ENCODE results near the gene SCARB1.
"Not testable (repeated sequence)": the region's sequence is repeated elsewhere in the genome, so short reads cannot be mapped to it uniquely, and the experiment has no call there.

Gene SCARB1, protein sequence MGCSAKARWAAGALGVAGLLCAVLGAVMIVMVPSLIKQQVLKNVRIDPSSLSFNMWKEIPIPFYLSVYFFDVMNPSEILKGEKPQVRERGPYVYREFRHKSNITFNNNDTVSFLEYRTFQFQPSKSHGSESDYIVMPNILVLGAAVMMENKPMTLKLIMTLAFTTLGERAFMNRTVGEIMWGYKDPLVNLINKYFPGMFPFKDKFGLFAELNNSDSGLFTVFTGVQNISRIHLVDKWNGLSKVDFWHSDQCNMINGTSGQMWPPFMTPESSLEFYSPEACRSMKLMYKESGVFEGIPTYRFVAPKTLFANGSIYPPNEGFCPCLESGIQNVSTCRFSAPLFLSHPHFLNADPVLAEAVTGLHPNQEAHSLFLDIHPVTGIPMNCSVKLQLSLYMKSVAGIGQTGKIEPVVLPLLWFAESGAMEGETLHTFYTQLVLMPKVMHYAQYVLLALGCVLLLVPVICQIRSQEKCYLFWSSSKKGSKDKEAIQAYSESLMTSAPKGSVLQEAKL

DNA sequence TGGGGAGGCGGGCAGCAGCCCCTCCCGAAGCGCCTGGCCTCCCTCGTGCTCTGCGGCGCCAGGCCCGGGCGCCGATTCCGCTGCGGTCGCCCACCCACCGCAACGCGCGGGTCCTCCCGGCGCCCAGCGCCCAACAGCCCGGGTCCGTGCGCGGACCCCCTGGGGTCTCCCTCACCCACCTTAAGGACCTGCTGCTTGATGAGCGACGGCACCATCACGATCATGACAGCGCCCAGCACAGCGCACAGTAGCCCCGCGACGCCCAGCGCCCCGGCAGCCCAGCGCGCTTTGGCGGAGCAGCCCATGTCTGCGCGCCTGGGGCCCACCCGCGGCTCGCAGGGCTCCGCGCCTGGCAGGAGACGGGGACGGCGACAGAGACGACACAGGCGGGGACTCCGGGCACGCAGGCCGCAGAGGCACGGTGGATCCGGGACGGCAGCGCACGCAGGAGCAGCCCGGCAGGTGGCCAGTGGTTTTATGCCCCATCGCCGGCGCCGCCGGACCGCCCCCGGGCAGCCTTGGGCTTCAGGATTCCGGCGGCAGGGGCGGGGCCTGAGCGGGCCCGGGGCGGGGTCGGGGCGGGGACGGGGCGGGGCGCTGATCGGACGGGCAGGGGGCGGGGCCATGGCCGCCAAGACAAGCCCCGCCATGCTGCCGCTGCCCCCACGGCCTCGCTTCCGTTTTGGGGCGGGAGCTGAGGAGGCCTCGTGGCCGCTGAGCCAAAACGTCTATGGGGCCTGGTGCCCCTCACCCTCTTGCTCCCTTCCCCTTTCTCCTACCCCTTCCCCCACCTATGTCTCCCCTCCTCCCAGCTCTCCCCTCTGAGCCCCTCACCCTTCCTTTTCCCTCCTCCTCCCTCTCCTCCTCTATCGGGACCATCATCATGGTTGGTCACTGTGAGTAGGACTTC is at the start of gene SCARB1:
Gene SCARB1, minus strand, starts transcription at position 449 of the 910 bp plus-strand sequence. Its CDS starts 144 bp downstream, at position 305.
- peak; percentile 98 for DNase-seq (ENCODE audit: low spot score)
- no peak for FAIRE-seq

DNA sequence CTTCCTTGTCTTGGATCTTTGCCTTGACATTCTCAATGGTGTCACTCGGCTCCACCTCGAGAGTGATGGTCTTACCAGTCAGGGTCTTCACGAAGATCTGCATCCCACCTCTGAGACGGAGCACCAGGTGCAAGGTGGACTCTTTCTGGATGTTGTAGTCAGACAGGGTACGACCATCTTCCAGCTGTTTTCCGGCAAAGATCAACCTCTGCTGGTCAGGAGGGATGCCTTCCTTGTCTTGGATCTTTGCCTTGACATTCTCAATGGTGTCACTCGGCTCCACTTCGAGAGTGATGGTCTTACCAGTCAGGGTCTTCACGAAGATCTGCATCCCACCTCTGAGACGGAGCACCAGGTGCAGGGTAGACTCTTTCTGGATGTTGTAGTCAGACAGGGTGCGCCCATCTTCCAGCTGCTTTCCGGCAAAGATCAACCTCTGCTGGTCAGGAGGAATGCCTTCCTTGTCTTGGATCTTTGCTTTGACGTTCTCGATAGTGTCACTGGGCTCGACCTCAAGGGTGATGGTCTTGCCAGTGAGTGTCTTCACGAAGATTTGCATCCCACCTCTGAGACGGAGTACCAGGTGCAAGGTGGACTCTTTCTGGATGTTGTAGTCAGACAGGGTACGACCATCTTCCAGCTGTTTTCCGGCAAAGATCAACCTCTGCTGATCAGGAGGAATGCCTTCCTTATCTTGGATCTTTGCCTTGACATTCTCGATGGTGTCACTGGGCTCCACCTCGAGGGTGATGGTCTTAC is 49.0 kb upstream of the SCARB1 start:
- not testable (repeated sequence) for FAIRE-seq; DNase-seq (ENCODE audit: low spot score)

DNA sequence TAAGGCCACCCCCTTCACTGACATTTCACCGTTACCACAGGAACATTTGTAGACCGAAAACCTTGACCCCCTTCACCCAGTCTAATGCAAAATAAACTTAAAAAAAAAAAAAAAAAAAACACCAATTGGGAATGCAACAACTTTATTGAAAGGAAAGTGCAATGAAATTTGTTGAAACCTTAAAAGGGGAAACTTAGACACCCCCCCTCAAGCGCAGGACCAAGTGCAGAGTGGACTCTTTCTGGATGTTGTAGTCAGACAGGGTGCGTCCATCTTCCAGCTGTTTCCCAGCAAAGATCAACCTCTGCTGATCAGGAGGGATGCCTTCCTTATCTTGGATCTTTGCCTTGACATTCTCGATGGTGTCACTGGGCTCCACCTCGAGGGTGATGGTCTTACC is 47.9 kb upstream of the SCARB1 start:
- DNase-seq (ENCODE audit: low spot score); FAIRE-seq: not testable (repeated sequence)

DNA sequence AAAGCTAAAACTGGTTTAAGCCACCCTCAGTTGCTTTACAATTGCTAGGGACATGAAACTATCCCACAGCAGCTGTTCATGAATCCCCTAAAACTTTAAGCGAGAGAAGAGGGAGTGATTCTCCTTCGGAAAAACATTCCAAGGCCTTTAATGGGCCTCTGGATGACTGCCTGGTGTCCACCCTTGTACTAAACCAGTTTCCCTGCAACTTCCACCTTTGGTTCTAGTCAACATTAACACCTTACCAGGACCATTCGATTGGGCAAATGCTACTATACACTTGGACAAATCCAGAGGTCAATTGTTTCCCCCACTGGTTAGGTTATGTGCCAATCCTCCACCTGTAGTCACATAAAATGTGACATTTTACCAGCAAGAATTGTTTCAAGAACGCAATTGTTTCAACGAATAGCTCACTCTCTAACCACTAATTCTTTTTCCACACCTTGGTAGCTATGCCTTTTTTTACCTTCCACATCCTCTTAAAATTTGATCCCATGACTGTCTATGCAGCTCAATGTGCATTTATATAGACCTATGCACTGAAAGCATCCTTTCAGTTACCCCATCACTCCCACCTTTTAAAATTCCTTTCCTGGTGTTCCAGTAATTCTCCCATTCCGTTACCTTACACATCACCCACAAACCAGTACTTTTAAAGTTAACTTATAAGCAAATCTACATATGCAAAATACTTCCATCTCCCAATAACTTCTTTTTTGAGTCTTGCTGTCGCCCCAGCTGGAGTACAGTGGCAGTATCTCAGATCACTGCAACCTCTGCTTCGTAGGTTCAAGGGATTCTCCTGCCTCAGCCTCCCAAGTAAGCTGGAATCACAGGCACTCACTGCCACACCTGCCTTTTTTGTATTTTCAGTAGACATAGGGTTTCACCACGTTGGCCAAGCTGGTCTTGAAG is 47.2 kb upstream of the SCARB1 start:
- FAIRE-seq (no peak), DNase-seq (ENCODE audit: low spot score) (no peak)

DNA sequence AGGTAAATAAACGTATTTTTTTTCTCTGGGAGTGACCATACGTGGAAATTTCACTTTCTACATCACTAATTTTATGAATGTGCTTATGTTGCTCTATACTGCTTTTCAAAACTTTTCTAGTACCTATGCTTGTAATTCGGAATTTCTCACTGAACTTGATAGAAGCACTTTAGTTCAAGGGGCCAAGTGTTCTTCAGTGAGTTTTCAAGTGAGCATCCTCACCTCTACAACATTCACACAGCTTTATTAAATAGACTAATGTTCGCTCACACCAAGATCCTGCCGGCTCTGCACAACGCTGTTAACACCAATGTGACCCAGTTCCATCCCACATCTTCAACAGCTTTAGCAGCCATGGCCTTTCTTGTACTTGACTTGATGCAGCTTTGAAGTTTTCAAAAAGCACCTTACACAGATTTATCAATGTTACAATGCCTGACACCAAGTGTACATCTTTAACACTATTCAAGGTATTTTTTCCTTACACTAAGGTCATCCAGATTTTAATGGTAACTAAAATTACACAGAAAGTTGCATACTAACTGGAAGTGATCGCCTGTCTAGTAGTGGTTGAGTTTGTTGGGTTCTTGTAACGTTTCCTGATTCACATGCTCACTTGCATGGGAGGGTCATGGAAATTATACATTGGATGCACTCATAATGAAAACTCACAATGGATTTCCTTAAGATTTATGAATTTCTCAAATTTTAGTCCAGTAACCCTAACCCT is 46.3 kb upstream of the SCARB1 start:
- DNase-seq (ENCODE audit: low spot score) (no peak), FAIRE-seq (no peak)

DNA sequence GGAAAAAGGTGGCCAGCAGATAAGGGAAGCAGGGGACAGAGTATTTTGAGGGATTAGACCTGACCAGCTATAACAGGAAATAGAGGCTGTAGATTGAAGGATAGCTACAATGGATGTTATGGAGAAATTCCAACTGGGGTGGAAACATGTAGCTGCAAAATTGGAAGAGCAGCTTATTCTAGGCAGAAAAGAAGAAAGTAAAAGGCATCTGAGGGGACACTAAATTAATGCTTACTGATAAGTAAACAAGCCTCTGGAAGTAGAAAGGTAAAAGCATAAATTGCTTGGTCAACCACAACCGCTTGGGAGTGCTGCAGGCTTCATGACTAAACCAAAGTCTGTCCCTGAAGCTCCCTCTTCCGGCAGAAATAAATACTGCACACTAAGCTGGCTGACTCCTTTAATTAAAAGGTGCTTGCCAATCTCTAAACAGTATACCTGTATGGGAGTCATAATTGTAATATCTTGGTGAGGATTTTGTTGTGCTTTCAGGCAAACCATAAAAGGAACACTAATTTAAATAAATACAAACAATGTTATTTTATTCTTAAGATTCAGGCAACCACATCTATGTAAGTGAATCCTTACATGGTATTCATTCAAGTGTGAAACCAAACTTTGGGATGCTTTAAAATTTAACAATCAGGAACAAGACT is 43.1 kb upstream of the SCARB1 start:
- DNase-seq (ENCODE audit: low spot score), result peak; percentile 80
- no peak for FAIRE-seq

DNA sequence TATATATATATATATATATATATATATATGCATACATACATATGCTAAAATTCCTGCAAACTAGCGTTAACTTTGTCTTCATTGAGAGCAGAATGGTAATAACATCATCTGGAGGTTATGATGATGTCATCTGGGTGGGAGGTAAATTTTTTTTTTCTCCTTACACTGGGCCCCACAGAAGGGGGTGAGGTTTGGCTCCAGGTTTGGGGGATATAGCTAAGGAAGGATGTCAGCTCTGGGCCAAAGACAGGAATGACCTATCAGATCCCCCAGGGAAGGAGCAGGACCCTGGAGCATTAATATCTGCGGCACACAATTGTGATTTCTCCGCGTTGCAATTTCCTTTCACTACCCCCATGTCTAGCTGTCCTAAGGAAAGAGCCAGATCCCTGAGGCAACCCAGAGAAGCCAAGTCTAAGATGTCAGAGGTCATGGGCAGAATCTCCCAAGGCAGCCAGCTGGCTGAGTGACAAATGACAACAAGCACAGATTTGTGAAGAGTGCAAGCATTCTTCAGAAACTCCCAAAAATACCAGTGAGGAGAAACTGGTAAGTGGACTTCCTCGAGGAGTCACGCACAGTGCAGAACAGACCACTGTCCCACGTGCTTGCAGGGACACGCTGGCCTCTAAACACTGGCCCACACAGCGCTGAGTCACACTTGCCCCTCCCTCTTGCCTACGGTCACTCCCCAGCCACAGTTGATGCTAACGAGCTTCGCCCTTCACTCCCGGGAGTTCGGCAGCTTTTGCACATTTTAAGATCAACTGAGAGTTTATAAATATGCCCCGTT is 40.8 kb upstream of the SCARB1 start:
- DNase-seq (ENCODE audit: low spot score) (peak; percentile 79), FAIRE-seq (no peak)

DNA sequence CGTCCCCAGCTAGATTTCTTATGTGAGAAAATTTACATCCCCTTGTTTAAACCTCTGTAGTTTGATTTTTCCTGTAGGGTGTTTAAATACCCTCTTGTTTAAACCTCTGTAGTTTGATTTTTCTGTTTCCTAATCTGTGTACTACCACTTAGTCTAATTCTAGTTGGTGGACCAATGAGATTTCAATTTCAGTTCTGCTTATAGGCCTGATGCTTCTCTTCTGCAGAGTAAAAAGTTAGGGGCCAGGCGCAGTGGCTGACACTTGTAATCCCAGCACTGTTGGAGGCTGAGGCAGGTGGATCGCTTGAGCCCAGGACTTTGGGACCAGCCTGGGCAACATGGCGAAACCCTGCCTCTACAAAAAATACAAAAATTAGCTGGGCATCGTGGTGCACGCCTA is 39.3 kb upstream of the SCARB1 start:
- DNase-seq (ENCODE audit: low spot score) (no peak), FAIRE-seq (no peak)

DNA sequence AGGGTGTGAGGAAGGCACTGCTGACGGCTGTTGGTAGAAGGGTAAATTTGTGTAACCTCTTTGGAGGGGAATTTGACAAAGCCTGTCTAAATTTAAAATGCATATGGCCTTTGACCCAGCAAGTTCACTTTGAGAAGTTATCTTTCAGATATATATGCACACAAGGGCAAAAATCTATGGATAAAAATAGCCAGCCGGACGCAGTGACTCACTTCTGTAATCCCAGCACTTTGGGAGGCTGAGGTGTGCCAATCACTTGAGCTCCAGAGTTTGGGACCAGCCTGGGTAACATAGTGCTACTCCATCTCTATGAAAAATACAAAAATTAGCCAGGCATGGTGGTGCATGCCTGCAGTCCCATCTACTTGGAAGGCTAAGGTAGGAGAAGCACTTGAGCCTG is 37.3 kb upstream of the SCARB1 start:
- no peak for DNase-seq (ENCODE audit: low spot score)
- no peak for FAIRE-seq

DNA sequence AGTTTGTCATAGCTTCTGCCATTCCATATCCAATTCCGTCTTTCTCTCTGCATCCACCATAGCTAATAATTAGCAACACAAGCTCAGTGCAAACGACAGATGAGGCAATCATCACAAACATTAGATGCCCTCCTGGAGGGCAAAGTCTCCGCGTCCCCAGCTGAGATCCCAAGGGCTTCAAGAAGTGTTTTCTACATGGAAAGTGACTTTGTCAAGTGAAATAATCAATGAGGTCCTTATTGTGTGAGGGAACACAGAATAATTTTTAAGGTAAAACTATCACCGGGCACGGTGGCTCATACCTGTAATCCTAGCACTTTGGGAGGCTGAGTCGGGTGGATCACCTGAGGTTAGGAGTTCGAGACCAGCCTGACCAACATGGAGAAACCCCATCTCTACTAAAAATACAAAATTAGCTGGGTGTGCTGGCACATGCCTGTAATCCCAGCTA is 36.7 kb upstream of the SCARB1 start:
- not testable (repeated sequence) for DNase-seq (ENCODE audit: low spot score); FAIRE-seq

DNA sequence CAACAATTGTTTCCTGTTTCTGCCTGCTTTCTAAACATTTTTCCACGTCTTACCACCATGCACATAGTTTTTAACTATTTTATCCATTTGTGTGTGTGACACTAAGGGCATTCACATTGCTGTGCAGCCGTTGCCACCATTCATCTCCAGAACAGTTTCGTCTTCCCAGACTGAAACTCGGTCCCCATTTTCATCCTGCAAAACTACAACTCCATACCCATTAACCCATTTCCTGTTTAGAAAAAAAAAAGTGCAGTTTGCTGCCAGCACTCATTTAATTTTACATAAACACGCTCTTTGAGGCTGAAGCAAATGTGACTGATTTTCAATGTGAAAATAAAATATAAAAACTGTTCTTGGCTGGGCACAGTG is 35.2 kb upstream of the SCARB1 start:
- FAIRE-seq (no peak), DNase-seq (ENCODE audit: low spot score) (no peak)

DNA sequence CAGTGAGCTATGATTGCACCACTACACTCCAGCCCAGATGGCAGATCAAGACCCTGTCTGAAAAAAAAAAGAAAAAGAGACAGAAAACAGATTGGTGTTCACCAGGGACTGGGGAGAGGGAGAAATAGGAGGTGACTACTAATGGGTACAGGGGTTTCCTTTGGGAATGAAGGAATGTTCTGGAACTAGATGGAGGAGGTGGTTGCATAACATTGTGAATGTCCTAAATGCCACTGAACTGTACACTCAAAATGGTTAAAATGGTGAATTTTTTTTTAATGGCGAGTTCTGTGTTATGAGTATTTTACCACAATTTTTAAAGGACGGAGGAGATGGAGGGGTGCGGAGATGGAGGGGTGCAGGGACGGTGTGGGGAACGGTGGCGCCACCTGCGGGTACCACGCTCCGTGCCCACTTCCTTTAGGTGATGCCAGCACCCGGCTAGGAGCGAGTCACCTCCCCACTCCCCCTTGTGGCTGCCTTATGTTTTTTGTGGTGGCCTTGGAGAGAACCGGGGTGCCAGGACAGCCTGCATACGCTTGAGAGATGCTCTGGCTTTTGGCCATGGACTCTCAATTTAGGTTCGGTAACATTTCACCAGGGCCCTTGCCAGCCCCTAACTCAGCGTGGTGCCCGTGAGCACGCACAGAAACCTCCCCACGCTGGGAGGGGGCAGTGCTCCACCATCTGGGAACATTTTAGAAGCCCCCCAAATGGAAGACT is 34.7 kb upstream of the SCARB1 start:
- DNase-seq (ENCODE audit: low spot score) (peak; percentile 61), FAIRE-seq (no peak)

DNA sequence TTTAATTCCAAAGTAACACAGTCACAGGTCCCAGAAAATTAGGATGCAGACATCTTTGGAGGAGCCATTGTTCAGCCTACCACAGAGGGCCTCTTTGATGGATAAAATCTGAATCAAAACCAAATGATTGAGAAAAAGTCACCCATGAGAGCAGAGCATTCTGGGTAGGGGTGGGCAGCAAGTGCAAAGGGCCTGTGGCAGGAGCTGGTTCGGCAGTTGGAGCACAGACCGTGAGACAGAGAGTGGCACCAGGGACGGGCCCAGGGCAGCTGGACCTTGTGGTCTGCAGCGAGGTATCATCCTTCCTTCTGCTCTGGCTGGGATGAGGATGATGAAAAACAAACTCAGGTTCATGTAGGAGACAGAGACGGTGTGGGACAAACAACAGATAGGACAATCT is 32.8 kb upstream of the SCARB1 start:
- no peak for DNase-seq (ENCODE audit: low spot score)
- FAIRE-seq, result no peak

DNA sequence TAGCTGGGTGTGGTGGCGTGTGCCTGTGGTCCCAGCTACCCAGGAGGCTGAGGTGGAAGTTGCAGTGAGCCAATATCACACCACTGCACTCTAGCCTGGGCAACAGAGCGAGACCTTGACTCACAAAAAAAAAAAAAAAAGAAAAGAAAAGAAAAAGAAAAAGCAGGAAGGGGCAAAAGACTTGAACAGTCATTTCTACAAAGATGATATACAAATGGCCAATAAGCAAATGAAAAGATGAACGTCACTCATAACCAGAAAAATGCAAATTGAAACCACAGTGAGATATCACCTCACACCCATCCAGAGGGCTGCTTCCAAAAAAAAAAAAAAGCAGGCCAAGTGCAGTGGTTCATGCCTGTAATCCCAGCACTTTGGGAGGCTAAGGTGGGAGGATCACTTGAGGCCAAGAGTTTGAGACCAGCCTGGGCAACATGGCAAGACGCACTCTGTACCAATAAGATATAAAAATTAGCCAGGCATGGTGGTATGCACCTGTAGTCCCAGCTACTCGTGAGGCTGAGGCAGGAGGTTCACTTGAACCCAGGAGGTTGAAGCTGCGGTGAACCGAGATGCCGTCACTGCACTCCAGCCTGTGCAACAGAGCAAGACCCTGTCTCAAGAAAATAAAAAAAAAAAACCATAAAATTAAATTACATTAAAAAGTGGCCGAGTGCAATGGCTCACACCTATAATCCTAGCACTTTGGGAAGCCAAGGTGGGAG is 30.3 kb upstream of the SCARB1 start:
- DNase-seq (ENCODE audit: low spot score) (no peak), FAIRE-seq (no peak)

DNA sequence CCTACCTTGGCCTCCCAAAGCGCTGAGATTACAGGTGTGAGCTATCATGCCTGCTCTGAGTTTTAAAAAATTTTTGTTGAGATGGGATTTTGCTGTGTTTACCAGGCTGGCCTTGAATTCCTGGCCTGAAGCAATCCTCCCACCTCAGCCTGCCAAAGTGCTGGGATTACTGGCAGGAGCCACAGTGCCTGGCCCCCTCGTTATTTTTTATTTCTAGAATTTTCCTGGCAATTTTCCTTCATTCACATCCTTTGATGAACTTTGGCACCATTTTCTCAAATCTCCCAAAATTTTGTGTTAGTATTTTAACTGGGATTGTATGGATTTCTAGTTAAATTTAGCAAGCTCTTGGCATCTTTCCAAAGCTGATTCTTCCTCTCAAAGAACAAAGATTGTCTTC is 24.6 kb upstream of the SCARB1 start:
- DNase-seq (ENCODE audit: low spot score) (no peak), FAIRE-seq (no peak)

DNA sequence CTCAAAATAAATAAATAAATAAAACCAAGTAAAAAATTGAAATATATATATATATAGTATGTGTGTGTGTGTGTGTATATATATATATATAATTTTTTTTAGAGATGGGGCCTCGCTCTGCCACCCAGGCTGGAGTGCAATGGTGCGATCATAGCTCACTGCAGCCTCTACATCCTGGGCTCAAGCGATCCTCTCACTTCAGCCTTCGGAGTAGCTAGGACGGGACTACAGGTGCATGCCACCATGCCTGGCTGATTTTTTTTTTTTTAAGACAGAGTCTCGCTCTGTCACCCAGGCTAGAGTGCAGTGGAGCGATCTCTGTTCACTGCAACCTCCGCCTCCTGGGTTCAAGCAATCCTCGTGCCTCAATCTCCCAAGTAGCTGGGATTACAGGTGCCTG is 24.1 kb upstream of the SCARB1 start:
- not testable (repeated sequence) for FAIRE-seq; DNase-seq (ENCODE audit: low spot score)

Measured in urothelium cell line (cell line).